Measurements from ENCODE around the gene CLDN6. TPM values are rescaled to one million over a fixed set of nuclear protein-coding genes. Genes with fewer than 3 reads are reported as not detected.

Gene CLDN6
- total RNA-seq, 1 experiment from 2014 or later, result not detected

DNA sequence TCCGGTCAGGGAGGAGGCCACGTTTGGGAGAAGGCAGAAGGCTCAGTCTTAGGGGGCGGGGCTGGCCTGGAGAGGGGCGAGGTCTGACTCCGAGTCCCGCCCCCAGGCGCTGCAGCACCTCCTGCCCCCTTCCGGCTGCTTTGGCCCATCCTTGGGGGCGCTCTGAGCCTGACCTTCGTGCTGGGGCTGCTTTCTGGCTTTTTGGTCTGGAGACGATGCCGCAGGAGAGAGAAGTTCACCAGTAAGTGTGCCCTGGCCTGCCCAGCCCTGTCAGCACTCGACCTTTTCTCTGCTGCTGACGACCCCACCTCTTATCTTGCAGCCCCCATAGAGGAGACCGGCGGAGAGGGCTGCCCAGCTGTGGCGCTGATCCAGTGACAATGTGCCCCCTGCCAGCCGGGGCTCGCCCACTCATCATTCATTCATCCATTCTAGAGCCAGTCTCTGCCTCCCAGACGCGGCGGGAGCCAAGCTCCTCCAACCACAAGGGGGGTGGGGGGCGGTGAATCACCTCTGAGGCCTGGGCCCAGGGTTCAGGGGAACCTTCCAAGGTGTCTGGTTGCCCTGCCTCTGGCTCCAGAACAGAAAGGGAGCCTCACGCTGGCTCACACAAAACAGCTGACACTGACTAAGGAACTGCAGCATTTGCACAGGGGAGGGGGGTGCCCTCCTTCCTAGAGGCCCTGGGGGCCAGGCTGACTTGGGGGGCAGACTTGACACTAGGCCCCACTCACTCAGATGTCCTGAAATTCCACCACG, 3.6 kb upstream of the CLDN6 start:
- in situ Hi-C loops (cut with HindIII; ENCODE audit: low pct_unique_long_range_greater_than_20kb, low sequenced_read_pairs), result no loop called here
- peak; percentile 77 for DNase-seq (ENCODE audit: low read depth, low spot score)

DNA sequence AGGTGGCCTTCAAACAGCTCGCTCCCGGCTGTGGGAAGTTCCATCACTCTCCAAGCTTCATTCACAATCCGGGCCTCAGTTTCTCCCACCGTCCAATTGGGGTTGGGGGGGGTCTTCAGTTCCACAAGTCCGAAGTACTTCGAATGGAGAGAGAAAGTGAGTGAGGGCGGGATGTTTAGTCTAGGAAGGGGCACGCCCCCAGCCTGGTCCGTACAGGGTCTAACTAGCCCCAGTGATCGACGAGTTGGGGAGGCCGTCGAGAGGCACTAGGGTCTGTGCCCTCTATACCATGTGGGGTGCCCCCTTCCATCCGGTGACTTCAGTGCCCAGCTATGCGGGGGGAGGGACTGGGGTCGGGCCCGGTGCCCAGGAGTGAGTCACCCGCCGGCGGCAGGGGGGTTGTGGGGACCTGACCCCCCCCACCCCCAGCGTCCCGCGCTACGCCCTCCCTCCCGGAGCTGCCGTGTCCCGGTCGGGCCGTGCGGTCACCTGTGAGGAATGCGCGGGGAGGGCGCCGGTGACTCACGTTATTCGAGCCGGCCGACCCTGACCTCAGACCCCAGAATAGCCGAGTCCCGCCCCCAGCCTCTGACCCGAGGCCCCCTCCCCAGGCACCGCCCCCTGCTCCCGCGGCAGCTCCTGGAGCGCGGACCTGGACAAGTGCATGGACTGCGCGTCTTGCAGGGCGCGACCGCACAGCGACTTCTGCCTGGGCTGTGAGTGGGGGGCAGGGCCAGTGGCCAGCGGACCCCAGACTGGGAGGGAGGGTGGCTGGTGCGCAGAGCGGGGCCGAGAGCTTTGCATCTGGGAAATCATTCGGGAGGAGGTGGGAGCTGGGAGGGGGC, 2.8 kb upstream of the CLDN6 start:
- in situ Hi-C loops (cut with HindIII; ENCODE audit: low pct_unique_long_range_greater_than_20kb, low sequenced_read_pairs), result no loop called here

DNA sequence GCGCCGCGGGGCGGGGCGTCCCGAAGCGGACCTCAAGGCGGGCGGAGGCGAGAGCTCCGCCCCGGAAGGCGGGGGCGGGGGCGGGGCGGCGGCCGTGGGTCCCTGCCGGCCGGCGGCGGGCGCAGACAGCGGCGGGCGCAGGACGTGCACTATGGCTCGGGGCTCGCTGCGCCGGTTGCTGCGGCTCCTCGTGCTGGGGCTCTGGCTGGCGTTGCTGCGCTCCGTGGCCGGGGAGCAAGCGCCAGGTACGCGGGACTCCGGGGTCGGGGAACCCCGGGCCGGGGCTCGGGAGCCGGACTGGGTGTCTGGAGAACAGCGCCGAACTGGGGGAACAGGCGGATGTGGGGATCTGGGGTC, 2.2 kb upstream of the CLDN6 start, which contains the start of gene TNFRSF12A:
Gene TNFRSF12A, plus strand, starts transcription at position 122 of the 357 bp plus-strand sequence. Its CDS starts 30 bp downstream, at position 152.
- peak; percentile 69 for DNase-seq (ENCODE audit: low read depth, low spot score)
- in situ Hi-C loops (cut with HindIII; ENCODE audit: low pct_unique_long_range_greater_than_20kb, low sequenced_read_pairs), result no loop called here

More for the DNA sequence above, 2.8 kb upstream of the CLDN6 start:
- peak; percentile 30 for DNase-seq (ENCODE audit: low read depth, low spot score)

DNA sequence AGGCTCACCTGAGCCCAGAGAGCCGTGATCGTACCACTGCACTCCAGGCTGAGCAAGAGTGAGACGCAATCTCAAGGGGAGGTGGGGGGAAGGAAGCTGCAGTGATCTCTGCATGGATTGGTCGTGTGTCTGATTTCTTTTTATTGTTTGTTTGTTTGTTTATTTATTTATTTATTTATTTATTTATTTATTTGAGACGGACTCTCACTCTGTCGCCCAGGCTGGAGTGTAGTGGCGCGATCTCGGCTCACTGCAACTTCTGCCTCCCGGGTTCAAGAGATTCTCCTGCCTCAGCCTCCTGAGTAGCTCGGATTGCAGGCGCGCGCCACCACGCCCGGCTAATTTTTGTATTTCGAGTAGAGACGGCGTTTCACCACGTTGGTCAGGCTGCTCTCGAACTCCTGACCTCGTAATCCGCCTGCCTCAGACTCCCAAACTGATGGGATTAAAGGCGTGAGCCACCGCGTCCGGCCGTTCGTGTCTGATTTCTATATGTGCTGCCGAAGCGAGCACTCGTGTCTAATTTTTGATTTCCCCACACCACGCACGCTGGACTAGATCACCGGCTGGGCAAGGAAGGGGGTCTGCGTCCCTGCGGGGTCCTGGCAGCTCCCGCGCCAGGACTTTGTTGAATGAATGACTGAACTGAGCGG, 1.7 kb upstream of the CLDN6 start:
- no peak for DNase-seq (ENCODE audit: low read depth, low spot score)
- in situ Hi-C loops (cut with HindIII; ENCODE audit: low pct_unique_long_range_greater_than_20kb, low sequenced_read_pairs), result no loop called here

DNA sequence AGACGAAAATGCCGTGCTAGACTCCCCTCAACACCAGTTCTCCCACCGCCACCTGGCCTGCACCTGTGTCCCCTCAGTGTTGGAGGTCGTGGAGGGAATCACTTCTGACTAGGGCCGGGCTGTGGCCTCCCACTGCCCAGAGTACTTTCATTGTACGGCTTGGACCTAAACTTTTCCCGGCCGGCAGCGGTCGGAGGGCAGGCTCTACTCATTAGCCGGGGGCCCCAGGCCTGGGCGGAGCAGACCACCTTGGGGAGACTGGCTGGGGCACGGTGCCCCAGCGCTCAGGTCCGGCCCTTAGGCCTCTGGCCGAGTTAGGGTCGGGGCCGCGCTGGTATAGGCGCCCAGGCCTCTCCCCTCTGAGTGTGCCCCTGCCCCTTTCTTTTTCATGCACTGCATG, 639 bp downstream of the CLDN6 start:
- in situ Hi-C loops (cut with HindIII; ENCODE audit: low pct_unique_long_range_greater_than_20kb, low sequenced_read_pairs), result no loop called here

DNA sequence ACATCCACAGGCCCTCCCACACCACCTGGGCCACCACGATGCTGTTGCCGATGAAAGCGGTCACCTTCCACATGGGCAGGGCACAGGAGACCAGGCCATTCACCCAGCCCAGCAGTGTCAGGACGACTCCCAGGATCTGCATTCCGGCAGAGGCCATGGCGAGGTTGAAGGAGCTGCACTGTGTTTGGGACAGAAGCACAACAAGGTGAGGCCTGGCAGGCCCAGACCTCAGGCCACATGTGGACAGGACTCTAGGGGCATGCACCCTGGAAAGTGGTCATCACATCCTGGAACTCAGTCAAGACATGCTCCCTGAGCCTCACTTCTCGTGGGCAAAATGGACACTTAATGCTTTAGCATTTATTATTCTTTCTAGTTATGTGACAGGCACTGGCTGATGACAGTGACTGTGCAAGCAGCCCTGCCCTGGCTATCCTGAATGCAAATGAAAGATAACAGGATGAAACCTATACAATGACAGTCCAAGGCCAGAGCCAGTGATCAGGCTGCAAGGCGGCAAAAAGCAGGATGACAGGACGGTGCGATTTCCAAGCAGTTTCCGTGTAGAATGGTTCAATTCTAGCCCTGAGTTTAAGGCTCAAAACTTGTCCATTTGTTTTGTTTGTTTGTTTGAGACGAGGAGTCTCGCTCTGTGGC, 2.0 kb downstream of the CLDN6 start:
- in situ Hi-C loops (cut with HindIII; ENCODE audit: low pct_unique_long_range_greater_than_20kb, low sequenced_read_pairs), result no loop called here

More for the DNA sequence above, 639 bp downstream of the CLDN6 start:
- no peak for DNase-seq (ENCODE audit: low read depth, low spot score)

DNA sequence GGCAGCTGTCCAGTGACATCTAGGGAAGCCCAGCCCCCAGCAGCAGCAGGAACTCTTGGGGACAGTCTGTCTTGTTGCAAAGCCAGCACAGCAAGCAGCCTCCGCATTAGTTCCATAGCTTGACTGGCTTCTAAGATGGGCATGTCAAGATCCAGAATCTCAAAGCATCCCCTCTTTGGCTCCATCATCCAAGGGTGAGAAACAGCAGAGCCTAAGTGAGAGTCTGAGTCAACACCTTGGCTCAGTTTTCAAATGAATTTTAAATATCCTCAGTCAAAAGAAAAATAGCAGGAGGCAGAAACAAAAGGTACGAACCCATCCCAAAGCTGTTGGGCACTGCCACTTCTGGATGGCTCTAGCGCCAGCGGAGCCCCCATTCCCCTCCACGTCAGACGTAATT, 3.0 kb downstream of the CLDN6 start:
- in situ Hi-C loops (cut with HindIII; ENCODE audit: low pct_unique_long_range_greater_than_20kb, low sequenced_read_pairs), result no loop called here
- DNase-seq (ENCODE audit: low read depth, low spot score), result no peak

More for the DNA sequence above, 2.0 kb downstream of the CLDN6 start:
- no peak for DNase-seq (ENCODE audit: low read depth, low spot score)

DNA sequence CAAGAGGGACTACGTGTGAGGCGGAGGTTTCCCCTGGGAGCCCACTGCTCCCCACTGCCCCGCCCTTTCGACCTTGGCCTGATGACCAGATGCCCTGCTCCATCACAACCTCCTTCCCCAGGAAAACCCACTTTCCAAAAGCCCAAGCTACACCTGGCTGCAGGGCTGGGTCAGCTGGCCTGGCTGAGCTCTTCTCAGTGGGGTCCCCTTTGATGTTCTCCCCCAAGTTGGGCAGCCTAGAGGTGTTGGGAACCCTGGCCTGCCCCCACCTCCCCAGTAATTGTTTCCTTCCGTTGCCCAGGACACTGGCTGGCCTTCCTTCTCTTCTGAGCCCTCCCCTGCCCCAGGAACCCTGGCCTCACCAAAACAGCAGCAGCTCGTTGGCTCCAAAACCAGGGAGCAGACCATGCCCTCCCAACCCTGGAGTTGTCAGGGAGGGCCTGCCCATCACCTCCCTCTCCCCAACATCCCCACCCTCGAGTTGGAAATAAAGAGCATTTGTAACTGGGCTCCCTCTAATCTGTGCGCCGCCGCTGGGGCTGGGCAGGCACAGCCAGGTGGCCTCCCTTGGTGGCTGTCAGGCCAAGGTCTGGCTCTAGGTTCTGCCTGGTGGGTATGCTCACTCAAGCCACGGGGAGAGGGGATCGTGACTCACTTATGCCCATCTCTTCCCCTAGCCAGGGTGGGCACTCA, 3.8 kb downstream of the CLDN6 start:
- in situ Hi-C loops (cut with HindIII; ENCODE audit: low pct_unique_long_range_greater_than_20kb, low sequenced_read_pairs), result no loop called here

DNA sequence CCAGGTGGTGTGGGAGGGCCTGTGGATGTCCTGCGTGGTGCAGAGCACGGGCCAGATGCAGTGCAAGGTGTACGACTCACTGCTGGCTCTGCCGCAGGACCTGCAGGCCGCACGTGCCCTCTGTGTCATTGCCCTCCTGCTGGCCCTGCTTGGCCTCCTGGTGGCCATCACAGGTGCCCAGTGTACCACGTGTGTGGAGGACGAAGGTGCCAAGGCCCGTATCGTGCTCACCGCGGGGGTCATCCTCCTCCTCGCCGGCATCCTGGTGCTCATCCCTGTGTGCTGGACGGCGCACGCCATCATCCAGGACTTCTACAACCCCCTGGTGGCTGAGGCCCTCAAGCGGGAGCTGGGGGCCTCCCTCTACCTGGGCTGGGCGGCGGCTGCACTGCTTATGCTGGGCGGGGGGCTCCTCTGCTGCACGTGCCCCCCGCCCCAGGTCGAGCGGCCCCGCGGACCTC, 4.5 kb downstream of the CLDN6 start:
- no peak for DNase-seq (ENCODE audit: low read depth, low spot score)
- in situ Hi-C loops (cut with HindIII; ENCODE audit: low pct_unique_long_range_greater_than_20kb, low sequenced_read_pairs), result no loop called here

More for the DNA sequence above, 3.8 kb downstream of the CLDN6 start:
- DNase-seq (ENCODE audit: low read depth, low spot score), result no peak

DNA sequence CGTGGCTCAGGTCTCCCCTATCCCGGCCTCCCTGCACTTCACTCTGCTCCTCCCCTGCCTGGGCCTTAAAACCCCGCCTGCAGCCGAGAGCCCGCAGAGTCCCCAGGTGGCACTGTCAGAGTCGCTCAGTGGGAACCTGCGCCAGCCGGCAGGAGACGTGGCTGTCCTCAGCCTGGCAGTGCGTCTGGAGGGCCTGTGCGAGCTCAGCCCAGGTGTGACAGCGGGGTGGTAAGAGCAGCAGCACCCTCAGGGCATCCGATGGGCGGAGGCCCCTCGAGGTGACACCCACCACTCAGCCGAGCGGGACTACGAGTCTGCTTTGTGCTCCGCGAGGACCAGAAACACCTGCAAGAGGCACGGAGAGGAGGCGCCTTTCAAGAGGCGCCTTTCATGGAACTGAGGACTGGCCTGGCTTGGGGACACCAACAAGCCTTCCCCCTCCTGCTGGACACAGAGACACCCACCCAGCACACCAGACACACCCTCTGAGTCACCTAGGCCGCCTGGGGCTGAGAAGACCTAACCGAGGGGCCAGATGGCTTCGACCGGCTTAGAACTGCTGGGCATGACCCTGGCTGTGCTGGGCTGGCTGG, 5.1 kb downstream of the CLDN6 start, which contains the start of gene CLDN9:
Gene CLDN9, plus strand, starts transcription at position 96 of the 593 bp plus-strand sequence. Its CDS starts 440 bp downstream, at position 536.
- in situ Hi-C loops (cut with HindIII; ENCODE audit: low pct_unique_long_range_greater_than_20kb, low sequenced_read_pairs), result no loop called here
- no peak for DNase-seq (ENCODE audit: low read depth, low spot score)

DNA sequence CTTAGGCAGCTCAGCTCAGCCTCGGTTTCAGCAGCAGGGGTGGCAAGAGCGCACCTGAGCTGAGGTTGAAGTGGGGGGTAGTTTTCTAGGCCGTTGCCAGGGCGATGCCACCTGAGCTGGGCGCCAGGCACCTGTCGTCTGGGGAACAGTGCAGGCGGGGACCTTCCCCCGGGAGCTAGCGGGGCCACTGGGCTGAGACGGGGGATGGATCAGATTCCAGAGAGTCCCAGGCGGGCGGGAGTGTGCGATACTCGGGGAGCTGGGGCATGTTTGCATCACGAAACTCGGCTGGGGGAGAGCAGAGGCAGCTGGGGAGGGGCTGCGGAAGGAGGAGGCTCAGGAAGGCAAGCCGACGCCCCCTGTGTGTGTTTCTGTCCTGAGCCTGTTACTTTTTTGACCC, 5.7 kb downstream of the CLDN6 start:
- no peak for DNase-seq (ENCODE audit: low read depth, low spot score)
- in situ Hi-C loops (cut with HindIII; ENCODE audit: low pct_unique_long_range_greater_than_20kb, low sequenced_read_pairs), result no loop called here

DNA sequence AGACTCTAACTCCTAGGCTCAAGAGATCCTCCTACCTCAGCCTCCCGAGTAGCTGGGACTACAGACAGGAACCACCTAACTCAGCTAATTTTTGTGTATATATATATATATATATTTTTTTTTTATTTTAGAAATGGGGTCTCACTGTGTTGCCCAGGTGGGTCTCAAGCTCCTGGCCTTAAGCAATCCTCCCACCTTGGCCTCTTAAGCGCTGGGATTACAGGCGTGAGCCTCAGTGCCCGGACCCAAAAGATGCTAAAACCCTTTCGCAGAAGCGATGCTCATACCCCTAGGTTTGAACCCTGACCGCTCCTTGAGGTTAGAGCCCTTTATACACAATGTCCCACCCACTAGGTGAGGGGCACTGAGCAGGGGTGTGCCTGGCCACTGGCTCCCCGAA, 7.5 kb downstream of the CLDN6 start:
- in situ Hi-C loops (cut with HindIII; ENCODE audit: low pct_unique_long_range_greater_than_20kb, low sequenced_read_pairs), result no loop called here
- no peak for DNase-seq (ENCODE audit: low read depth, low spot score)

DNA sequence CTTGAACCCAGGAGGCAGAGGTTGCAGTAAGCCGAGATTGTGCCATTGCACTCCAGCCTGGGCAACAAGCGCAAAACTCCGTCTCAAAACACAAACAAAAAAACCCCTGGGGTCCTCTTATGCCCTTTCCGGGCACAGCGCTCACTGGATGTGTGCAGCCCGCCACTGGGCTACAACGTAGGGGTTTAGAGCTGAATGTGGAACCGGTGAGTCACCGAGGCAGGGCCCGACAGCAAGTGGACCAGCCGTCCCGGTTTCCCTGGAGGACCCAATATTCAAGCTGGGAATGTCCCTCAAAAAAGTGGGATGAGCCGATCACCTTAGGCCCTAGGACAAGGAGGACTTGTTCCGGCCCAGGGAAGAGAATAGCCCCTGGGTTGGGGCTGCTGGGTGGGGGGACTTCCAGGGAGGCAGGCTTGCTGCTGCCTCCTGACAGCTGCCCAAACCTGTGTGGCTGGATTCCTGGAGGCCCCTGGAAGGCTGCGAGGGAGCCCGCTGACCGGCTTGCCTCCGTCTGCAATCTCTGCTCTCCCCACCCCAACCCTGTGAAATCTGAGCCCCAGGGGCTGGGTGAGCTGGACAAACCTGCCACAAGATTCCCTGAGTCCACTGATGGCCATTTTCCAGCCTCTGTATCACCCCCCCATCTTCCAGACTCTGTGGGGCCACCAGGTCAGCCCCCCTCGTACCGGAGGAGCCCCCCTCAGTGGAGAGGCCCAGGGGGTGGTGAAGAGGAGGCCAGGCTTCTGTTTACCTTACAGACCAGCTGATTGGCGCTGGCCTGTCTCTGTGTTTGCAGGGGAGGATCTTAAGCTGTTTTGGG, 8.2 kb downstream of the CLDN6 start:
- no peak for DNase-seq (ENCODE audit: low read depth, low spot score)
- in situ Hi-C loops (cut with HindIII; ENCODE audit: low pct_unique_long_range_greater_than_20kb, low sequenced_read_pairs), result no loop called here

DNA sequence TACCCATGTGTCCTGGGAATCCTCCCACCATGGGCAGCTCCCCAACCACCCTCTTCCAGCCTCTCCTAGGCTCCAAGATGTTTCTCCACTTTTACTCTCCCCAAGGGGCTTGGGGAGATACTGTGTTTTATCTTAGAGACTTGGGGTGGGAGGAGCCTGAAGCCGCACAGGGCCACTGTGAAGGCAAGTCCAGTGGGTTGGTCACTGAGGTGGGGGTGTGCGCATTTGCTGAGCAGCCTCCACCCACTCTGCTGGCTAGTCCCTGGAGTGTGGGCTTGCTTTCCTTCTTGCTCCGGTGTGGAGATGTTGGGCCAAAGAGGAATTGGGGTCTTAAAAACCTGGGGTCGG, 9.3 kb downstream of the CLDN6 start:
- no peak for DNase-seq (ENCODE audit: low read depth, low spot score)
- in situ Hi-C loops (cut with HindIII; ENCODE audit: low pct_unique_long_range_greater_than_20kb, low sequenced_read_pairs), result no loop called here

DNA sequence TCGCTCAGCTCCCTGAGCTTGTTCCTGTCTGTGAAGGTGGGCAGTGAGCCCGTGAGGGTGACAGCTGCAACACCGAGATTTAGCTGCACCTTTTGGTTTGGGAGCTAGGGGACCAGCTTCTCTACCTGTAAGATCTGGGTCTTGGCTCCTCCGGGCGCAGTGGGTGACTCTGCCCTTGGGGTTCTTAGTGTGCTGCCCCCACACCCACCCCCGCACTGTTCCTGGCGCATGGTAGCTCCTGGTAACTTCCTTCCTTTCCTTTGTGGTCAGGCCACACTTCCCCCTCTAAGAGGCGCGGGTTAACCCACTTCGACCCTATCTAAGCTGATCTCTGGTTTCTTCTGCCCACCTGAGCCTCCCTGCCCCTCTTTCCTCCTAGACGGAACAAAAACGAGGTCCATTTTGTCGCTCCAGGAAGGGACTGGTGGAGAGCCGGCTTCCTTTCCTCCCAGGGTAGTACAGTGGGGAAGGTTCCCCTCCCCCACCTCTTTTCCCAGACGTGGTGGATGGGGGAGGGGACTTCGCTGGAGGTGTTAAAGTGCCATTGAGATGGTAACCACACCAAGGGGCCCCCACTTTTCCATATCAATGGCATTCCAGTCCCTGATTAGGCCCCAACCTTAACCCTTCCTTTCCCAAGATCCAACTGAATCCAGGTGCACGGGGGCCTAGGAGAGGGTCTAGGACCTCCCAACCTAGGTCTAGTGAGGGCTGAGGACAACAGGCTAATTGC, 9.9 kb downstream of the CLDN6 start:
- in situ Hi-C loops (cut with HindIII; ENCODE audit: low pct_unique_long_range_greater_than_20kb, low sequenced_read_pairs), result no loop called here
- DNase-seq (ENCODE audit: low read depth, low spot score), result no peak
